Activated CD4-positive, CD25-positive, alpha-beta regulatory T cell (primary cell): ENCODE measurements around the gene IGDCC3.

Source experiments
- DNase-seq, 4 experiments: peaks; one replicate each; lab custom pipeline; 2025; lab: John Stamatoyannopoulos, UW

Gene IGDCC3

DNA sequence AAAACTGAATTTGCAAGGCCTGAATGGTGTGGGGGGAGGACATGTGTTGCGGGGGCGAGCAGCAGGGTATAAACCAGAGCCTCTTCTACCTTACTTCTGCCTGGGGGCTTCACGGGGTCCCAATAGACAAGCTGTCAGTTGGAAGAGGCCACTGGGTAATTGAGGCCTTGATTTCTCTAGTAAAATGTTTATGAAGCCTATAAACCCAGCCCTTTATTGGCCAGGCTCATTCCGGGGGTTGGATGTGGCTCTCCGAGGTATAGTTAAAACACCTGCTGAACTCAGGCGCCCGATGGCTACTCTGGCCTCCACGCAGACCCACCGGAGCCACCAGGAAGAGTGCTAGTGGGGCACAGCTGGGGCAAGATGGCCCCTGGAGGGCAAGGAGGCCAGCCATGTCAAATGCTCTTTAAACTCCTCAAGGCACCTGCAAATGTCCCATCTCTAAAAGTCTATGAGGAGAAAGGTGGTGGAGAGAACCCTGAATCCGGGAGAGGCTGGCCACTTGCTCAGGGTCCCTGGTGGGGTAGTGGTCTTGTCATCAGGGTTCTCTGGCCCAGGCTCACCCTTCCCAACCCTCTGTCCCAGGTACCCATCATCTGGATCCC, 34.3 kb downstream of the IGDCC3 start:
- no peak for DNase-seq

DNA sequence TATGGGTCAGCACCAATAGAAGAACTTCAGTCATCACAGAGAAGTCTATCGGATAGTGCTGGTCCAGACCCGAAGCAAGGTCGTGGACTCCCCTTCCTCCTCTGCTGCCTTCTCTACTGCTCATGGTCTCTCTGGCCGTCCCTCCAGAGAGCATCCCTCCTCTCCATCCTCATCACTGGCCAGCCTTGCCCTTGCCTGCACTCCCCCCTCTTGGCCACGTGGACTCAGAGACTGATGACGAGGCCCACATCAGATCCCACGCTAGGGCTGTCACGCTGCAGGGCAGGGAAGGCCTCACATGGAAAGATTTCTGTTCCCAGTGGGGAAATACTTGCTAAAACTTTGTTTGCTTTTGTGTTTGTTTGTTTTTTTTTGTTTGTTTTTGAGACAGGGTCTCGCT, 35.3 kb downstream of the IGDCC3 start:
- no peak for DNase-seq

DNA sequence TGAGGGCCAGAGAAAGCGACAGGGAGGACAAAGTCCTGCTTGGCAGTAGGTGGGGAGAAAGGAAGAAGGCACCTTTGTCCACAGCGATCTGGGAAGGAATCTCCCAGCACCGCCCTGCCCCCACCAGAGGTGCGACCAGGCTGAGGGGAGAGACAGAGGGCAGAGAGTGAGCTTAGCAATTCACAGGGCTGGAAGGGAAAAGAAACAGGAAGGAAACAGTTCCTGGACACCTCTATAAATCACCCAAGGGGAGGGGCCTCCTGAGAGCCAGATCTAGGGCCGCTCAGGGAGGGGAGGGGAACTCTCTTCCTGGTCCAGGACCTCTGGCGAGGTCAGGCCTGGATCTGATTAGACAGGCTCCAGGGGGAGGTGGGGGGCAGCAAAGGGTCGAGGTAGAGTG, 37.9 kb downstream of the IGDCC3 start:
- no peak for DNase-seq

DNA sequence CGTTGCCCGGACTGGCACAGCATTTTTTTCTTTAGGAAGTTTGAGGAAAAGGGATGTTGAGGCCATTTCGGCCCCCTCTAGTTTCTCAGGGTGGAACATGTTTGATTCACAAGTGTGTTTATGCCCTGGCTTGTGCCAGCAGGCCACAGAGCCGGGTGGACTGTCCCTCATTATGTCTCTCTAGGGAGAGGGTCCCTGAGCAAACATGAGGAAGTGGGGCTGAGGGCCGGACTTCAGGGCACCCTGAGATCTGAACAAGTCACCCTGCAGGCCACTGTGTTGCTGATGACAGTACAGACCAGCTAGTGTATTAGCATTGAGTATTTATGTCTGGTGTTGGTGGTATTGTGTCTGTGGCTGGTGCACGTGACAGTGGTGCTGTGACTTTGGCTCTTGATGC, 38.4 kb downstream of the IGDCC3 start:
- DNase-seq = no peak

DNA sequence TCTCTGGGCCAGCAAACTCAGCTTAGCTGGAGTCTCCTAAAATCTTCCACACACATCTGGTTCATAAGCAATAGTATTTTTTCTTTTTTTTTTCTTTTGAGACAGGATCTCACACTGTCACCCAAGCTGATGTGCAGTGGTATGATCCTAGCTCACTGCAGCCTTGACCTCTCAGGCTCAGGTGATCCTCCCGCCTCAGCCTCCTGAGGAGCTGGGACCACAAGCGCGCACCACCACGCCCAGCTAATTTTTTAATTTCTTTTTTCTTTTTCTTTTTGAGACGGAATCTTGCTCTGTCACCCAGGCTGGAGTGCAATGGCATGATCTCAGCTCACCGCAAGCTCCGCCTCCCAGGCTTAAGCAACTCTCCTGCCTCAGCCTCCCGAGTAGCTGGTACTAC, 39.0 kb downstream of the IGDCC3 start:
- no peak for DNase-seq

DNA sequence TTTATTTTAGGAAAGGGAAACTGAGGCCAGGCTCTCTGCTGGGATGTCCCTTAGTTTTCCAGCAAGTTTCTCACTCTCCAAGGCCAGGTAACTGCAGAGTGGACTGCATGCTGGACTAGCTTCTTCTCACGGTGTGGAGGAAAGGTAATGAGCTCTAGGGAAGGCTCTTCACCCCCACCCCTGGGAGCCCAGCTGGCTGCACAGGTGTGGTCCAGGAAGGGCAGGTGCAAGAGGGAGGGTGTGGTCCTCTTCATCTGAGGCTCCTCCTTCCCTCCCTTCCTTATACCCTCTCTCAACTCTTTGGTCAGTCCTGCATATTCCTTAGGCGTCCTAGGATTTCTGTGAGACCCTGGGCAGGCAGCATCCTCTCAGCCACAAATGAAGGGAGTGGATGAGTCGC, 39.4 kb downstream of the IGDCC3 start:
- DNase-seq = no peak

DNA sequence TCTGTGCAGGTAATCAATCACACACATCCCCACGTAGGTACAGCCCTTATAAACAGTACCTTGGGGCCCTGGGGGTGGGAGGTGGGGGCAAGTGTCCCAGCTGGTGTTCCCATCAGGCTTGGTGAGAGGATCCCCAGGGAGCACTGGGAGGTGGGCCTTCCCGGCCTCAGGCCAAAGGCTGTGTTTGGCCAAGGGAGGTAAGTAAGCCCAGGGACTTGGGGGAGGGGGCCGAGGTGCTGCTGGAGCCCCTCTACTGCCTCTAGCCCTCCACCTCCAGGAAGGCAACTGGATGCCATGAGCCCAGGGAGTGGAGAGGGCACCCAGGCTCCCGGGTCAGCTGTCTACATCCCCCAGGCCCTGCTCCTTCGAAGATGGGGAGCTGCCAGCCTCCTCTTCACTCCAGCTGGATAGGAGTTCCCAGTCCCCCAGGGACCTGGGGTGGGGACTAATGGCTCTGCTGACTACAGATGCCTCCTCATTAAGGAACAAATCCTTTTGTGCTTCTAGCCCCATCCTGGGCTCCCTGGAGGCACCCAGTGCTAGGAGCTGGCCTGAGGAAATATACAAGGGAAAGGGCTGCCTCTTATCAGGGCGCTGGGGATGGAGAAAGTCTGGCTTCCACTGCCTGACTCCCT, 40.2 kb downstream of the IGDCC3 start:
- no peak for DNase-seq

DNA sequence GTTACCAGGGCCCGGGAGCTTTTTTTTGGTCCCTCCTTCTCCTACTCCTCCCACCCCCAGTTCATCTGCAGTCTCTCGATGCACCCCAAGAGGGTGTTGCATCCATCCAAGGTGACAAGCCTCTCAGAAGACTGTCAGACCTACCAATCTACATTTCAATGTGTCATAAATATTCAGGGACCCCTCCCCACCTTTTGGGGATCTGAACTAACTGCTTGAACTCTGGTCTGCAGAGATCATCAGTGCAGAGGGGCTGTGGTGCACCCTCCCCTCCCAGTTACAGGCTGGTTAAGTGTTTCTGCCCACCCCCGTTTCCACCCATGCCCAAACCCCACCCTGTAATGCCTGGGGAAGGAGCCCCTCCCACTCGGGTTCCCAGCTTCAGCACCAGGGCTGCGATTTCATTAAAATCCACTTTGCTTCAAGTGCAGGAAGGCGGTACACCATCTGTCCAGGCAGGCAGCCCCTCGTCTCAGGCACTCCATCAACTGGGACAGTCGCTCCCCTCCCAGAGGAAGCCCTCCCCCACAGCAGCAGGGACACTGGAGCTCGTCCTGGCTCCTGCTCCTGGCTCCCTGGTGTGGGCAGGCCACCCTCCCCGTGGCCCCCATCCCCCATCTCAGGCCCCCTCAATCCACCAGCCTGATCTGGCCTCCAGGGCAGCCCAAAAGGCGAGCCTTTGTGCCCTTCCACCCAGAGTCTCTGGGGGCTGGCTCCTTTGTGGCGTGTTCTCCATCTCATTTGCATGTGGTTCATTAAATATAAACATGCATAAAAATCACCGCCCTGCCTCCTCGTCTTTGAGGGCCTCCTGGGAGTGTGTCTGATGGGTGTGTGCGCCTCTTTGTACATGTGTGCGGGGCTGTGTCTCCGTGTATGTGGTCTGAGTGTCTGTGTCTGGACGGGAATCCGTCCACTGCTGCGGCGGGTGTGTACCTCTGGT, 41.0 kb downstream of the IGDCC3 start:
- DNase-seq = no peak

DNA sequence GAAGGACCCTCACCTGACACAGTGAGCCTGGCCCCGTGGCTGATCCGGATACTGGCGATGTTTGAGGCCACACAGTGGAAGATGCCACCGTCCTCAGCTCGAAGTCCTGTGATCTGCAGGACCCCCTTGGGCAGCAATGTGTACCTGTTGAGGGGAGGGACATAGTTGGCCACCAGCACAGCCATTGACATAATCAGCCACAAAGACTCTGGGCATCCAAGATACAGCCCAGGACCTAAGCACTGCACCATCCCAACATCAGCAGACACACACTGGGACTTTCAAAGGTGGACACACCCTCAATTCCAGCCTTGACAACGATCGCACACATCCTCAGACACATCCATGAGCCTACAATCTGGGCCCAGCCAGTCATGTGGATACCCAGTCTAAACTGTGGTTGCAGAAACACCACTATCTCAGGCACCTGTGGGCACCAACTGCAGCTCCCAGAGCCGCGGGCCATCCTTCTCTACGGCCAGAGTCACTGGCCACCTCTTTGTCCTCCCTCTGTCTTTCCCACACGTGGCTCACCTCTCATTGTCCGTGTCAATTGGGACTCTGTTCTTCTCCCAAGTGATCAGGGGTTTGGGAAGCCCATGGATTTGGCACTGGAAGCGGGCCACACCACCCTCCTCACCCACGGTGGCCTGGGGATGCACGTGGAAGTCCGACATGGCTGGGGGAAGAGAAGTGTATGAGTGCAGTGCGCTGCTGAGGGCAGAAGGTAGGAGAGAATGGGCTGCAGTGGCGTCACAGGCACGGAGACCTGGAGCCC, 42.3 kb downstream of the IGDCC3 start:
- DNase-seq = no peak

DNA sequence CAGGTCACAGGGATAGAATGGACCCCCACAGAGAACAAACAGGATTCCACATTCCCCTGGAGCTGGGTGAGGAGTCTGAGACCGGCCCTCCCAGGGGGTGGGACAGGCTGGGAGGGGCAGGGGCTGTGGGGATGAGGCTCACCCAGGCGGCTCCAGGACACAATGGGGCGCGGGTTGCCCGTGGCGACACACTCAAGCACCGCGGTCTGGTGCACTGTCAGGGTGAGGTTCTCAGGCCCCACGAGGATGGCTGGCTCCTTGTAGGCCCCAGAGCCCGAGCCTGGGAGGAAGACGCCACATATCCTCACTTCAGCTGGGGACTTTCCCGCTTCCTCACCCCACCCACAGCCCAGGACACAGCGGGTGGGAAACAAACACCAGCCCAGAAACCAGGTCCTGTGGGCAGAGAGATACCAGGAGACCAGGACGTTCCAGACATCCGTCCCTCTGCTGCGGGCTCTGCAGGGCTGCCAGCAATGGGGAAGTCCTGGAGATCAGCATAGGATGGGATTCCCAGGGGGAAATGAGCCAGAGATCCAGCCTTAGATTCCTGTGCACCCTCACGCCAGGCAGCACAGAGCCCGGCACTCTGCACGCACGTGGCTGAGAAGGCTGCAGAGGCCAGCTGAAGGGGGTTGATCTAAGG, 43.1 kb downstream of the IGDCC3 start:
- DNase-seq = no peak

DNA sequence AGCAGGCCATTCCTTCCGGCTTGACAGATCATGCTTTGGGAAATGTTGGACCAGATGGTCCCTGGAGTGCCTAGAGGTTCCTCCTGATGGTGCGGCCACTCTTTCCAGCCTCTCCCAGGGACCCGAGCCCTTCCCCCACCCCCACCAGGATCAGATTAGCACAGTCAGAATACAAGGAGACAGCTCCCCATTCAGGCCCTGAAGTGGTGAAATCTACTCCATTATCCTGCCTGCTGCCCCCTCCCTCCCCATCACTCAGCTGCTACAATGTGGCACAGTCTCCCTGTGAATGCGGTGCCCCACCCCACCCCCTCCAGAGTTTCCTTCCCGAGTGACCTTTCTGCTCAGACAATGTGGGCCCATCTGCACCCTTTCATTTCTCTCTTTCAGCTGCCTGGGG, 43.9 kb downstream of the IGDCC3 start:
- no peak for DNase-seq

DNA sequence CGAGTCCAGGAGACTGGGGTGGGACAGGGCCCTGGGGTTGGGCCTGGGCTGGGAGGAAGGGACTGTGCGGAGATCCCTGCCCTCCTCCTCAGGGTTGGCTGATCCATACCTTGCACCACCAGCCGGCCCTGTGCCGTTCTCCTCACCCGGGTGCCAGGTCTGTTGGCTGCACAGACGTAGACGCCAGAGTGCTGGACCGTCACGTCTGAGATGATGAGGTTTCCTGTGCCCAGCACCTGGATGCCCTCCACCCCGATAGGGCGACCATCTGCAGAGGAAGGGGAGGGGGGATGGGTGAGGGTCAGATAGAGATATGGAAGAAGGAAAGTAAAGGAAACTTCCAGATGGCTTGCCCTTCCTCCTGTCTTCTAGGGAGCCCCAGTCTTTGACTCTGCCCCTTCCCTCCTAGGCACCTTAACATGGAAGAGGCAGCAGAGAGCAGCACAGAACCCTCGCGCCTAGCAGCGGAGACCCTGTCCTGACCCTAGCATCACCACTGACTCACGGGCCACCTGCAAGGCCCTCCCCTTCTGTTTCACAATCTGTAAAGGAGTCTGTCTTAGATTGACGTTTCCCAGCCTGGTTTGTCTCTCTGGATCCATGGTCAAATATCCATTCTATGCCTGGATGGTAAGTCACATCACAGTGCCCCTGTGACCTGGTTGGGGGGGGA, 44.5 kb downstream of the IGDCC3 start:
- no peak for DNase-seq

DNA sequence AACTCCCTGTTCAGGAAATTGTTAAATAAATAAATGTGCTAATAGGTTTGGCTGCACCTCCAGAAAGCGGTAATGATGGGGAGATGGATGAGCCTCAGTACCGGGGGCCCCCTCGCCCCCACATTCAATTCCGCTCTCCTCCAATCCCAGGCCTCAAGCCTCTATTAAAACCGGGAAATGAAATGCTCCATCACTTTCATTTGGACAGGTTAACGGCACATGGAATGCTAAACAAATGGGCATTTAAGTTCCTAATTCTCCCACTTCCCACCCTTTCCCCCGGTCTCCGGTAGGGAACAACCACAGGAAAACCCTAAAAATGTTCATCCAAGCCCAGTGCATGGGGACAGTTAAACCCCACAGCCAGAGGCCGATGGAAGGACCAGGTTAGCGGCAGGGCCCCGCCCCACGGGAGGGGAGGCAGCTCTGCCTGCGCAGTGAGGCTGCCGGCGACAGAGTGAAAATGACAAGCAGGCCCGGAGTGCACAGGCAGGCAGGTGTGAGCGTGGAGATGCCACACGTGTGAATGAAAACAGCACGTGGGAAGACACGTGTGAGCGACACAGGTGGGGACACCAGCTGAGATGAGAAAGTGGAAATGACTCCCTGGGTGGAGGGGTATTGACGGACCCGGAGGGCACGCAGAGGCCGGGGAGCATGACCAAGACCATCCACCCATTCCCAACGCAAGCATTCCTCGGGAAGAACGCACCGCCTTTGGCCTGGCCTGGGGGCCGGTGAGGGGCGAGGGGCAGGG, 45.2 kb downstream of the IGDCC3 start:
- no peak for DNase-seq

DNA sequence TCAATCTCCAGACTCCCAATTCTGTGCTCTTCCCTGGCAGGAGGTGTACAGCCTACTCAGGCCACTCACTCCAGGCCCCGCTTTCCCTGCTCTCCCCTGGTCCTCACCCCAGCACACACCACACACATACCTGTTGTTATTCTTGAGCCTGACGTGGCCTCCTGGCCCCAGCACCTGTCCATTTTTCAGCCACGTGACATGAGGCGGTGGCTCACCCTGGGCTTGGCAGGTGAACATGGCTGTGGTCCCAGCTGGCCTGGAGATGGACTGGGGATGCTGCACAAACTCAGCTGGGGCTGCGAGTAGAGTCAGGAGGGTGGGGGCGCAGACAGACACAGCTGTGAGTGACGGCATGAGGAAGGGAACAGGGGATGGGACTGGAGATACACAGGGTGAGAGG, 46.0 kb downstream of the IGDCC3 start:
- no peak for DNase-seq

DNA sequence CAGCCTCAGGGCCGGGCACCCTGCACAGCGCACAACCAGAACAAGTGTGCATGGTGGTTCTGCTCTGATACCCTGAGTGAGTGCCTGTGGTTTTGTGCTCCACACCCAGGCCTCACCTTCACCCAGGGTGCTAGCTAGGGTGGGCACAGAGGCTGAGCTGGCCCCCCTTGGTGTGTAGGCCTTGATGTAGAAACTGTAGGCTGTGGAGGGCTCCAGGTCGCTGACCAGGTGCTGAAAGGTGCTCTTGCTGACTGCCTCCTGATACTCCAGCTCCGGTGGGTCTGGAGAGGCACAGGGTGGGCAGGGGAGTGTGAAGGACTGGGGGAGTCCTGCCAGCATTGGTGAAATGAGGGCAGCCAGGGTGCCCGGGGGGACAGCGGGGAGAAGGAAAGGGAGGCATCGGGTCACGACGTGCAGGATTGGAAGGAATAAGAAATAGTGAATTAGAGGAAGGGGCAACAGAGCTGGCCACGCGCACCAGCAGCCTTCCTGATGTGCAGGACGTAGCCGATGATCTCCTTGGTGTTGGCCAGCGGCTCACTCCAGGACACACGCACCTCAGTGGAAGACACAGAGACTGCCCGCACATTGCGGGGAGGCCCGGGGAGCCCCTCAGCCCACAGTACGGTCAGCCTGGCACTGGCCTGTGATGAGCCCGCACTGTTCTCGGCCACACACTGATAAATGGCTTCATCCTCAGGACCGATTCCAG, 46.7 kb downstream of the IGDCC3 start:
- no peak for DNase-seq

DNA sequence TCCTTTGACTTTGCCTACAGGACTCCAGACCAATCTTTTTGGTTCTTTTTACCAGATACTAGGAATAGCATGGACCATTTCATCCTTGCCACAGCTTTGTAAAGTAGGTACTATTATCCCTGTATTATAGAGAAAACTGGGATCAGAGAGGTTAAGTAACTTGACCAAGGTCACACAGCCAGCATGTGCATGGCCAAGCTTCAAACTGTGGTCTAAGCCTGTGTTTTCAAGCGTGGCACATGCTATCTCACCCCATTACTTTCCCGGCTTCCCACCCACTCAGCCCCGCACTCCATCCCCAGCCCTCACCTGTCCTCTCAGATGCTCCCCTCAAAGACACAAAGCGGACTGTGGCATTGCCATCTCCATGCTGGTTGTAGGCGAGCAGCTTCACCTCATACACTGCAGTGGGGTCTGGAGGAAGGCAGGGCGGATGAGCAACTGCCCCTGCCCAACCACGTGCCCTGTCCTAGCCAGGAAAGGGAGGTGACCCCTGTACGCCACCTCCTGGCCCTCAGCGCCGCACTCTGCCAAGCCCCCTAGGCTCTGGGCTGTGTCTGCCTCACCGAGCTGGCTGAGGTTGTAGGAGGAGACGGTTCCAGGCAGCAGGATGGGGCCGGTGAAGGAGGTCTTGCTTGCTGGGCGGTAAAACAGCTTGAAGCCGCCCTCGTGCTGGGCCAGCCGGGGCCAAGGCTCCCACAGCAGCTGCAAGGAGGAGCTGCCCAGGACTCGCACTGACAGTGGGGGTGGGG, 47.6 kb downstream of the IGDCC3 start:
- no peak for DNase-seq

DNA sequence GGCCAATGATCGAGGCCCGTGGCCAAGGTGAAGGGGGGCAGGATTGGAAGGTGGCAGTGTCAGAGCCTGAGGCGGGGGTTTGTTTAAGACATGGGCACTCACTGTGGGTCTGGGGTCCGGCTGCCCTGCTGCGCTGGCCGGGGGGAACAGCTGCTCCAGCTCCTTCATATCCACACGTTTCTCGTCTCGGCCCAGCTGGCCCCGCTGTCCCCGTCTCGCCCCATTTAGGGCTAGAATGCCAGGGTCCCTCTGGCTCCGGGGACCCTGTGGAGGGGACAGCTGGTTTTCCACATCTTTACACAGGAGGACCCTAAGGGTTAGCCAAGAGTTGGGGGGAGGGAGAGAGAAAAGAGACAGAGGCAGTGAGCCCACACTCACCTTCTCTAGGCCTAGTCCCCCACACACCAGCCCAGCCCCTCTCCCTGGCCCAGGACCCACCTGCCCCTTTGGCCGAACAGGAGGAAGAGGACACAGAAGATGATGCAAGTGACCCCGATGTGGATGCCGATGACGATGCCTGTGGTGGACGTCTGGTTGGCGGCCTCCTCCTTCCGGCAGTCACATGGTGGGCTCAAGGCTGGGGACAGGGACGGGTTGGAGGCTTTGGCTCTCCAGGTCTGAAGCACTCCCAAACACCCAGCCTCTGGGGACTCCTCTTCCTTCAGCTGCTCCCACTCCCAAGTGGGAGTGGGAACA, 48.4 kb downstream of the IGDCC3 start:
- no peak for DNase-seq

DNA sequence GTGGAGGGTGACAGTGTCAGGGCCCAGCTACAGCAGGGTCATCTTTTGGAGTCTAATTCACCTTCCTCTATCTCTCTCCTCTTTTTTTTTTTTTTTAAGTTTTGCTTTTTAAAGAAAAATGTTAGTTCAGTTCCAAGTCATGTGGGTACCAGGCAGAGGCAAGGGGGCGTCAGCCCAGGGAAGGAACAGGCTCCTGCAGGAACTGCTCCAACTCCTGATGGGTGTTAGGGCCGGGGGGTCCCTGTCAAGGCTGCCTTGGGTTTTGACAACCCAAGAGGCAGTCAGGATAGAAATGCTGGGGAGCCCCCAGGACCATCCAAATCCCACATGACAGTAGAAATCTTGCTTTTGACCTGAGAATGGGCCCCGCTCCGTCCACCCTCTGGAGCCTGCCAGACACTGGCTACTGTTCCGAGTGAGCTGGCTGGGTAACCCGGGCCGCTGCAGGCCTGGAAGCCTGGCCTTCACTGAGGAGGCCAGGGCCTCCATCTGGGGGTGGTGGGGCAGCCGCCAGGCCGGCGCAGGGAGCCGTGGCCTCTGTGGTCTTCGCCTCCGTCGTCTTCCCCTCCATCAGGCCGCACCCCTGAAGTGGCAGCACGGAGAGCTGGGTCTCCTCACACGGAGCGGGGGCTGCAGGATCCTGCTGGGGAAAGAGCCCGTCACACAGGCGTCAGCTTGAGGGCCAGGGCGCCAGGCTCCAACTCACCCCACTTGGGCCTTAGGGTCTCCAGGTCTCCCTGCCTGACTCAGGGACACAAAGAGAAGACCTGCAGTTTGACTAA, 49.1 kb downstream of the IGDCC3 start:
- DNase-seq = no peak
